WTC11 (cell line): ENCODE measurements around the gene SSTR1.

Experiments used
- ATF1 ChIP-seq: sonication (generic); formaldehyde crosslinking; IDR thresholded peaks from 2 replicates; pipeline ENCODE4 v1.8.1; 2023; ENCODE audit warnings: mild to moderate bottlenecking, moderate library complexity, missing genetic modification reagents
- SP1 ChIP-seq: sonication (generic); formaldehyde crosslinking; conservative IDR thresholded peaks from 2 replicates; pipeline ENCODE4 v1.8.1; 2022; ENCODE audit warnings: missing genetic modification reagents
- TCF7 ChIP-seq: sonication (generic); formaldehyde crosslinking; IDR thresholded peaks from 2 replicates; pipeline ENCODE4 v1.8.0; 2022; ENCODE audit warnings: mild to moderate bottlenecking, low read depth, missing genetic modification reagents, moderate library complexity
- TEAD4 ChIP-seq: sonication (generic); formaldehyde crosslinking; IDR thresholded peaks from 2 replicates; pipeline ENCODE4 v1.8.0; 2022; ENCODE audit warnings: mild to moderate bottlenecking, missing genetic modification reagents
- TP53 ChIP-seq: sonication (generic); formaldehyde crosslinking; IDR thresholded peaks from 2 replicates; pipeline ENCODE4 v1.8.1; 2023; ENCODE audit warnings: mild to moderate bottlenecking, missing genetic modification reagents
- ZNF121 ChIP-seq: sonication (generic); formaldehyde crosslinking; IDR thresholded peaks from 2 replicates; pipeline ENCODE4 v1.8.0; 2023; ENCODE audit warnings: missing genetic modification reagents
- TF ChIP-seq, protein P1 (sequence below): sonication (generic); formaldehyde crosslinking; IDR thresholded peaks from 2 replicates; pipeline ENCODE4 v1.8.1; 2023; ENCODE audit warnings: mild to moderate bottlenecking, missing genetic modification reagents, moderate library complexity
- TF ChIP-seq, protein P2 (sequence below): sonication (generic); formaldehyde crosslinking; IDR thresholded peaks from 2 replicates; pipeline ENCODE4 v1.8.1; 2022; ENCODE audit warnings: low read depth, missing genetic modification reagents, borderline replicate concordance
- TF ChIP-seq, protein P3 (sequence below): fragments of 200-600 bp; IDR thresholded peaks from 2 replicates; pipeline ENCODE4 v1.8.0; 2022; ENCODE audit warnings: antibody characterized with exemption
- TF ChIP-seq, protein P4 (sequence below): sonication (generic); formaldehyde crosslinking; IDR thresholded peaks from 2 replicates; pipeline ENCODE4 v1.8.1; 2022; ENCODE audit warnings: mild to moderate bottlenecking, moderate library complexity, missing genetic modification reagents
- TF ChIP-seq, protein P5 (sequence below): sonication (generic); formaldehyde crosslinking; IDR thresholded peaks from 2 replicates; pipeline ENCODE4 v1.8.1; 2022; ENCODE audit warnings: mild to moderate bottlenecking, missing genetic modification reagents, moderate library complexity, borderline replicate concordance
- TF ChIP-seq, protein P6 (sequence below): sonication (generic); formaldehyde crosslinking; IDR thresholded peaks from 2 replicates; pipeline ENCODE4 v1.8.0; 2023; ENCODE audit warnings: missing genetic modification reagents, mild to moderate bottlenecking, borderline replicate concordance
- TF ChIP-seq, protein P7 (sequence below): sonication (generic); formaldehyde crosslinking; IDR thresholded peaks from 2 replicates; pipeline ENCODE4 v1.8.0; 2022; ENCODE audit warnings: mild to moderate bottlenecking, missing genetic modification reagents
- TF ChIP-seq, protein P8 (sequence below): sonication (generic); formaldehyde crosslinking; conservative IDR thresholded peaks from 2 replicates; pipeline ENCODE4 v1.8.1; 2023; ENCODE audit warnings: mild to moderate bottlenecking, low read depth, missing genetic modification reagents, moderate library complexity

DNA sequence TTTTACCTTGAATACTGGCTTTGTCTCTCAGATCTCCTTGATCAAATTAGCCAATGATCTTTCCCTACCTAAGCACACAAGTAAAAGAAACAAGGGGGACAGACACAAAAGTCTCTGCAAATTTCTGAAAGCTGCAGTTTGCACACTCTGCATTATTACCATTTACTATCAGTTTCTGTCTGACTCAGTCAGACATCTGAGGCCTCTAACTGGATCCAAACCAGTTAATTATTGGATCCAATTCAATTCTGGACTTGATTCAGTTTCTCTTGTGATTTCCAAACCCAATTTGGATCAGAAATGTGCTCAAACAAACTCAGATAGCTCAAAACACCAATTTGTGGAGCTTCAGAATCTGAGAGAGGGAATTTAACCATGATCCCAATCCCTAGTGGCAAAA is 16.6 kb downstream of the SSTR1 start:
- TF ChIP-seq TEAD4 (CRISPR knock-in tag): no peak
- no peak for TF ChIP-seq TCF7 (CRISPR knock-in tag)
- TF ChIP-seq, protein P1, sequence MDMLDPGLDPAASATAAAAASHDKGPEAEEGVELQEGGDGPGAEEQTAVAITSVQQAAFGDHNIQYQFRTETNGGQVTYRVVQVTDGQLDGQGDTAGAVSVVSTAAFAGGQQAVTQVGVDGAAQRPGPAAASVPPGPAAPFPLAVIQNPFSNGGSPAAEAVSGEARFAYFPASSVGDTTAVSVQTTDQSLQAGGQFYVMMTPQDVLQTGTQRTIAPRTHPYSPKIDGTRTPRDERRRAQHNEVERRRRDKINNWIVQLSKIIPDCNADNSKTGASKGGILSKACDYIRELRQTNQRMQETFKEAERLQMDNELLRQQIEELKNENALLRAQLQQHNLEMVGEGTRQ (CRISPR knock-in tag): no peak
- TF ChIP-seq, protein P2, sequence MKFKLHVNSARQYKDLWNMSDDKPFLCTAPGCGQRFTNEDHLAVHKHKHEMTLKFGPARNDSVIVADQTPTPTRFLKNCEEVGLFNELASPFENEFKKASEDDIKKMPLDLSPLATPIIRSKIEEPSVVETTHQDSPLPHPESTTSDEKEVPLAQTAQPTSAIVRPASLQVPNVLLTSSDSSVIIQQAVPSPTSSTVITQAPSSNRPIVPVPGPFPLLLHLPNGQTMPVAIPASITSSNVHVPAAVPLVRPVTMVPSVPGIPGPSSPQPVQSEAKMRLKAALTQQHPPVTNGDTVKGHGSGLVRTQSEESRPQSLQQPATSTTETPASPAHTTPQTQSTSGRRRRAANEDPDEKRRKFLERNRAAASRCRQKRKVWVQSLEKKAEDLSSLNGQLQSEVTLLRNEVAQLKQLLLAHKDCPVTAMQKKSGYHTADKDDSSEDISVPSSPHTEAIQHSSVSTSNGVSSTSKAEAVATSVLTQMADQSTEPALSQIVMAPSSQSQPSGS (CRISPR knock-in tag): no peak
- no peak for TF ChIP-seq ZNF121 (CRISPR knock-in tag)
- TF ChIP-seq, protein P3, sequence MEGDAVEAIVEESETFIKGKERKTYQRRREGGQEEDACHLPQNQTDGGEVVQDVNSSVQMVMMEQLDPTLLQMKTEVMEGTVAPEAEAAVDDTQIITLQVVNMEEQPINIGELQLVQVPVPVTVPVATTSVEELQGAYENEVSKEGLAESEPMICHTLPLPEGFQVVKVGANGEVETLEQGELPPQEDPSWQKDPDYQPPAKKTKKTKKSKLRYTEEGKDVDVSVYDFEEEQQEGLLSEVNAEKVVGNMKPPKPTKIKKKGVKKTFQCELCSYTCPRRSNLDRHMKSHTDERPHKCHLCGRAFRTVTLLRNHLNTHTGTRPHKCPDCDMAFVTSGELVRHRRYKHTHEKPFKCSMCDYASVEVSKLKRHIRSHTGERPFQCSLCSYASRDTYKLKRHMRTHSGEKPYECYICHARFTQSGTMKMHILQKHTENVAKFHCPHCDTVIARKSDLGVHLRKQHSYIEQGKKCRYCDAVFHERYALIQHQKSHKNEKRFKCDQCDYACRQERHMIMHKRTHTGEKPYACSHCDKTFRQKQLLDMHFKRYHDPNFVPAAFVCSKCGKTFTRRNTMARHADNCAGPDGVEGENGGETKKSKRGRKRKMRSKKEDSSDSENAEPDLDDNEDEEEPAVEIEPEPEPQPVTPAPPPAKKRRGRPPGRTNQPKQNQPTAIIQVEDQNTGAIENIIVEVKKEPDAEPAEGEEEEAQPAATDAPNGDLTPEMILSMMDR: no peak
- no peak for TF ChIP-seq ATF1 (CRISPR knock-in tag)
- TF ChIP-seq TP53 (CRISPR knock-in tag): no peak
- TF ChIP-seq, protein P4, sequence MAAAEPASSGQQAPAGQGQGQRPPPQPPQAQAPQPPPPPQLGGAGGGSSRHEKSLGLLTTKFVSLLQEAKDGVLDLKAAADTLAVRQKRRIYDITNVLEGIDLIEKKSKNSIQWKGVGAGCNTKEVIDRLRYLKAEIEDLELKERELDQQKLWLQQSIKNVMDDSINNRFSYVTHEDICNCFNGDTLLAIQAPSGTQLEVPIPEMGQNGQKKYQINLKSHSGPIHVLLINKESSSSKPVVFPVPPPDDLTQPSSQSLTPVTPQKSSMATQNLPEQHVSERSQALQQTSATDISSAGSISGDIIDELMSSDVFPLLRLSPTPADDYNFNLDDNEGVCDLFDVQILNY: no peak
- no peak for TF ChIP-seq SP1 (CRISPR knock-in tag)
- TF ChIP-seq, protein P5, sequence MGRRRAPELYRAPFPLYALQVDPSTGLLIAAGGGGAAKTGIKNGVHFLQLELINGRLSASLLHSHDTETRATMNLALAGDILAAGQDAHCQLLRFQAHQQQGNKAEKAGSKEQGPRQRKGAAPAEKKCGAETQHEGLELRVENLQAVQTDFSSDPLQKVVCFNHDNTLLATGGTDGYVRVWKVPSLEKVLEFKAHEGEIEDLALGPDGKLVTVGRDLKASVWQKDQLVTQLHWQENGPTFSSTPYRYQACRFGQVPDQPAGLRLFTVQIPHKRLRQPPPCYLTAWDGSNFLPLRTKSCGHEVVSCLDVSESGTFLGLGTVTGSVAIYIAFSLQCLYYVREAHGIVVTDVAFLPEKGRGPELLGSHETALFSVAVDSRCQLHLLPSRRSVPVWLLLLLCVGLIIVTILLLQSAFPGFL (CRISPR knock-in tag): no peak
- TF ChIP-seq, protein P6, sequence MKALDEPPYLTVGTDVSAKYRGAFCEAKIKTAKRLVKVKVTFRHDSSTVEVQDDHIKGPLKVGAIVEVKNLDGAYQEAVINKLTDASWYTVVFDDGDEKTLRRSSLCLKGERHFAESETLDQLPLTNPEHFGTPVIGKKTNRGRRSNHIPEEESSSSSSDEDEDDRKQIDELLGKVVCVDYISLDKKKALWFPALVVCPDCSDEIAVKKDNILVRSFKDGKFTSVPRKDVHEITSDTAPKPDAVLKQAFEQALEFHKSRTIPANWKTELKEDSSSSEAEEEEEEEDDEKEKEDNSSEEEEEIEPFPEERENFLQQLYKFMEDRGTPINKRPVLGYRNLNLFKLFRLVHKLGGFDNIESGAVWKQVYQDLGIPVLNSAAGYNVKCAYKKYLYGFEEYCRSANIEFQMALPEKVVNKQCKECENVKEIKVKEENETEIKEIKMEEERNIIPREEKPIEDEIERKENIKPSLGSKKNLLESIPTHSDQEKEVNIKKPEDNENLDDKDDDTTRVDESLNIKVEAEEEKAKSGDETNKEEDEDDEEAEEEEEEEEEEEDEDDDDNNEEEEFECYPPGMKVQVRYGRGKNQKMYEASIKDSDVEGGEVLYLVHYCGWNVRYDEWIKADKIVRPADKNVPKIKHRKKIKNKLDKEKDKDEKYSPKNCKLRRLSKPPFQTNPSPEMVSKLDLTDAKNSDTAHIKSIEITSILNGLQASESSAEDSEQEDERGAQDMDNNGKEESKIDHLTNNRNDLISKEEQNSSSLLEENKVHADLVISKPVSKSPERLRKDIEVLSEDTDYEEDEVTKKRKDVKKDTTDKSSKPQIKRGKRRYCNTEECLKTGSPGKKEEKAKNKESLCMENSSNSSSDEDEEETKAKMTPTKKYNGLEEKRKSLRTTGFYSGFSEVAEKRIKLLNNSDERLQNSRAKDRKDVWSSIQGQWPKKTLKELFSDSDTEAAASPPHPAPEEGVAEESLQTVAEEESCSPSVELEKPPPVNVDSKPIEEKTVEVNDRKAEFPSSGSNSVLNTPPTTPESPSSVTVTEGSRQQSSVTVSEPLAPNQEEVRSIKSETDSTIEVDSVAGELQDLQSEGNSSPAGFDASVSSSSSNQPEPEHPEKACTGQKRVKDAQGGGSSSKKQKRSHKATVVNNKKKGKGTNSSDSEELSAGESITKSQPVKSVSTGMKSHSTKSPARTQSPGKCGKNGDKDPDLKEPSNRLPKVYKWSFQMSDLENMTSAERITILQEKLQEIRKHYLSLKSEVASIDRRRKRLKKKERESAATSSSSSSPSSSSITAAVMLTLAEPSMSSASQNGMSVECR (CRISPR knock-in tag): no peak
- TF ChIP-seq, protein P7, sequence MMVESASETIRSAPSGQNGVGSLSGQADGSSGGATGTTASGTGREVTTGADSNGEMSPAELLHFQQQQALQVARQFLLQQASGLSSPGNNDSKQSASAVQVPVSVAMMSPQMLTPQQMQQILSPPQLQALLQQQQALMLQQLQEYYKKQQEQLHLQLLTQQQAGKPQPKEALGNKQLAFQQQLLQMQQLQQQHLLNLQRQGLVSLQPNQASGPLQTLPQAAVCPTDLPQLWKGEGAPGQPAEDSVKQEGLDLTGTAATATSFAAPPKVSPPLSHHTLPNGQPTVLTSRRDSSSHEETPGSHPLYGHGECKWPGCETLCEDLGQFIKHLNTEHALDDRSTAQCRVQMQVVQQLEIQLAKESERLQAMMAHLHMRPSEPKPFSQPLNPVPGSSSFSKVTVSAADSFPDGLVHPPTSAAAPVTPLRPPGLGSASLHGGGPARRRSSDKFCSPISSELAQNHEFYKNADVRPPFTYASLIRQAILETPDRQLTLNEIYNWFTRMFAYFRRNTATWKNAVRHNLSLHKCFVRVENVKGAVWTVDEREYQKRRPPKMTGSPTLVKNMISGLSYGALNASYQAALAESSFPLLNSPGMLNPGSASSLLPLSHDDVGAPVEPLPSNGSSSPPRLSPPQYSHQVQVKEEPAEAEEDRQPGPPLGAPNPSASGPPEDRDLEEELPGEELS (CRISPR knock-in tag): no peak
- TF ChIP-seq, protein P8, sequence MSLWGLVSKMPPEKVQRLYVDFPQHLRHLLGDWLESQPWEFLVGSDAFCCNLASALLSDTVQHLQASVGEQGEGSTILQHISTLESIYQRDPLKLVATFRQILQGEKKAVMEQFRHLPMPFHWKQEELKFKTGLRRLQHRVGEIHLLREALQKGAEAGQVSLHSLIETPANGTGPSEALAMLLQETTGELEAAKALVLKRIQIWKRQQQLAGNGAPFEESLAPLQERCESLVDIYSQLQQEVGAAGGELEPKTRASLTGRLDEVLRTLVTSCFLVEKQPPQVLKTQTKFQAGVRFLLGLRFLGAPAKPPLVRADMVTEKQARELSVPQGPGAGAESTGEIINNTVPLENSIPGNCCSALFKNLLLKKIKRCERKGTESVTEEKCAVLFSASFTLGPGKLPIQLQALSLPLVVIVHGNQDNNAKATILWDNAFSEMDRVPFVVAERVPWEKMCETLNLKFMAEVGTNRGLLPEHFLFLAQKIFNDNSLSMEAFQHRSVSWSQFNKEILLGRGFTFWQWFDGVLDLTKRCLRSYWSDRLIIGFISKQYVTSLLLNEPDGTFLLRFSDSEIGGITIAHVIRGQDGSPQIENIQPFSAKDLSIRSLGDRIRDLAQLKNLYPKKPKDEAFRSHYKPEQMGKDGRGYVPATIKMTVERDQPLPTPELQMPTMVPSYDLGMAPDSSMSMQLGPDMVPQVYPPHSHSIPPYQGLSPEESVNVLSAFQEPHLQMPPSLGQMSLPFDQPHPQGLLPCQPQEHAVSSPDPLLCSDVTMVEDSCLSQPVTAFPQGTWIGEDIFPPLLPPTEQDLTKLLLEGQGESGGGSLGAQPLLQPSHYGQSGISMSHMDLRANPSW (CRISPR knock-in tag): no peak
